Right renal pelvis (tissue), 4 donors: ENCODE data around the gene ATP6V1D. TPM values are rescaled to one million over a fixed set of nuclear protein-coding genes. Genes with fewer than 3 reads are reported as not detected.

Source experiments
- polyA plus RNA-seq, 4 donors: library from polyadenylated mRNA; unstranded; fragments of 120-200 nt; gene quantifications; one replicate each; pipeline ENCODE4 v1.2.1, GENCODE V29; 2013; ENCODE audit not compliant: insufficient read length in 4 of 4

ATP6V1D gene
- polyA plus RNA-seq, 4 donors: 142 to 172 (median 159) TPM

Other genes starting within 250 kb of the ATP6V1D start
- under 1 TPM; 0.37 to 0.69 (median 0.54) TPM for gene GARIN2, start 170.4 kb downstream of the ATP6V1D start, polyA plus RNA-seq
- 100 to 1,000 TPM; 125 to 152 (median 135) TPM for gene PALS1, start 118.4 kb downstream of the ATP6V1D start, polyA plus RNA-seq
- 100 to 1,000 TPM in 3 of 4 donors, 10 to 100 TPM in 1; 99.4 to 108 (median 101) TPM for gene EIF2S1, start 524 bp upstream of the ATP6V1D start, polyA plus RNA-seq
- gene PLEK2, start 52.4 kb upstream of the ATP6V1D start, polyA plus RNA-seq: 1 to 10 TPM; 1.7 to 2.8 (median 2.3) TPM
- gene TMEM229B, start 128.9 kb upstream of the ATP6V1D start, polyA plus RNA-seq: 1 to 10 TPM; 2.5 to 3.9 (median 2.8) TPM
- gene PLEKHH1, start 173.5 kb upstream of the ATP6V1D start, polyA plus RNA-seq: 10 to 100 TPM; 38.2 to 60.9 (median 41.4) TPM
- gene PIGH, start 240.5 kb upstream of the ATP6V1D start, polyA plus RNA-seq: 10 to 100 TPM; 39.5 to 47.2 (median 46.1) TPM